ENCODE measurements around the gene VEGFD.
"Not testable (repeated sequence)": the region's sequence is repeated elsewhere in the genome, so short reads cannot be mapped to it uniquely, and the experiment has no call there.

VEGFD gene

DNA sequence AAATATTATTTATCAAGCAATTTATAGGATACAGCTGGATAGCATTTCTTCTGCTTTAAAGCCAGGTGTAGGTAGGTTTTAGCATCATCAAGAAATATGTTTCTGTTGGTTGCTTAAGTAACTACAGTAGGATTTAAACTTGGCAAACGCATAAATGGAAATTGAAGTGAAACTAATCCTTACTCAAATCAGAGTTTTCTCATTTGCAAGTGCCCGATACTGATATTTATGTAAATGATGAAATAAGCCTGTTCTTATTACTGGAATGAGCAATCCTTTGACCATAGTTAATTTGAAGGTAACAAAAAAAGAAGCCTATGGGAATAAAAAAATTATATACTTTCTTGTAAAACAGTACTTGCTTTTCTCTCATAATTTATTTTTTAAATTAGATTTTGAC is 25.7 kb downstream of the VEGFD start:
- DNase-seq: no peak

DNA sequence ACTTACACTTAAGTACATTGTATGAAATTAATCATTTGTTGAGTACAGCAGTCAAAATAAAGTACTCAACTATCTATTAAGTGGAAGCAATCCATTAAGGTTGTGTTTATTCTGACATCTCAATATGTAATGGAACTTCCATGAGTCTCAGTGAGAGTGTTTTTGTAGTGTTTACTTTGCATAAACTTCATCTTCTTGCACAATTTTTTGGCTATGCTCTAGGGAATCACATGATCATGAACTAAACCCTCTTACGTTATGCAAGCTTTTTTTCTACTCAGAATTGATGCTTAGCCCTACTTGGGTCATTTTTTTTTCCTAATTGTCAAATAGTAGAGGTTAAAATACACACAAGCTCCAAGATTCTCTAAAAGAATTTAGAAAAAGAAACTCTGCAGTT is 27.8 kb downstream of the VEGFD start:
- DNase-seq: no peak

DNA sequence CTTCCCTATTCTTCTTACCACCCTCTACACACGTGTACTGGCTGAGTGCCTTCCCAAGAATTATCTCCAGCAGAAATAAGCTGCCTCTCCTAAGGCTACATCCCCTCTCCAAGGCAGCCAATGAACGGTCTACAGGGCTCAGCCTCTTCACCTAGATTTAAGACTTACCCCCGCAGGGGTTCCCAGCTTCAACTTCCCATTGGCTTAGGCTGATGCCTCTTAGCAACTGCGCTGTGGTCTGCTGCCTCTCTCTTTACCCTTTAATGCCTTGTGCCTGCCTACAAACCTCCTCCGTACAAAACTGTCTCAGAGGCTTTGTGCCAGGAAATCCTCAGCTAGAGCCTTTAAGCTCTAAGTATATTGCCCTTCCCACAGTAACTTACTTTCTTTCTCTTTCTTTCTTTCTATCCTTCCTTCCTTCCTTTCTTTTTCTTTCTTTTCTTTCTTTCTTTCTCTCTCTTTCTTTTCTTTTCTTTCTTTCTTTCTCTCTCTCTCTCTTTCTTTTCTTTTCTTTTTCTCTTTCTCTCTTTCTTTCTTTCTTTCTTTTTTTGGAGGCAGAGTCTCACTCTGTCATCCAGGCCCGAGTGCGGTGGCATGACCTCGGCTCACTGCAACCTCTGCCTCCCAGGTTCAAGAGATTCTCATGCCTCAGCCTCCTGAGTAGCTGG is 33.8 kb downstream of the VEGFD start:
- DNase-seq: no peak

DNA sequence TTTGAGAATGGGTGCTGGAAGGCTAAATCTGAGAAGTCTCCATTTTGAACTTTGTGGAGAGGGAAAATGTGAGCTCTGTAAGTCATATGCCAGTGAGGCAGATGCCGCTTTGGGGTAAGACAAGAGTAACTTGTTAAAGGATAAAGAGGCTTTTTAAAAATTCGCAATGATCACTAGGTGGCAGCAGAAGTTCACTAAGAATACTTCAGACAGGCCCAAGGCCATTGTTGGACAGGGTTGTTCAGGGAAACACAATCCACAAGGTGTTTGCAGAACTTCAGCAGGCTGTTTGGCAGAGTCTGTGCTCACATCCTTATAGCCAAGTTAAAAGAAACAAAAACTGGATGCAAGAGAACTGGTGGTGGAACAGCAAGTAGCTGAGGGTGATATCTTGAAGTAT is 35.2 kb downstream of the VEGFD start:
- DNase-seq: no peak

DNA sequence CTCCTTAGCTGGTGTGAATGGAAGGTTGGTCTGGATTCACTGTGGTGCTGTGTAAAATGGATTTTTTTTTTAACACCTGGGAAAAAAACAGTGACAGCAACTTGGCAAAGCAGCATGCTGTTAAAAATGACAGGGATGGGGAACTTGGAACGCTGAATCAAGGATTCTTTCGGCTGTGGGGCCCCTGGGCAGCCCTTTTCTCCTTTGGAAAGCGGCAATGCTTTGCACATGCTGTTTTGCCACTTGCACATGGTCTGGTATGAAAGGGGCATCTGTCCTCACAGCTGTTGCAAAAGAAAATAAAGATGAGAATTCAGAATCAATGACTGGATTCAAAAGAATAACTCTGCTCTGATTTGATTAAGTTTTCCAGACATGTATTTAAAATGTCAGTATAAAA is 38.2 kb downstream of the VEGFD start:
- no peak for DNase-seq

DNA sequence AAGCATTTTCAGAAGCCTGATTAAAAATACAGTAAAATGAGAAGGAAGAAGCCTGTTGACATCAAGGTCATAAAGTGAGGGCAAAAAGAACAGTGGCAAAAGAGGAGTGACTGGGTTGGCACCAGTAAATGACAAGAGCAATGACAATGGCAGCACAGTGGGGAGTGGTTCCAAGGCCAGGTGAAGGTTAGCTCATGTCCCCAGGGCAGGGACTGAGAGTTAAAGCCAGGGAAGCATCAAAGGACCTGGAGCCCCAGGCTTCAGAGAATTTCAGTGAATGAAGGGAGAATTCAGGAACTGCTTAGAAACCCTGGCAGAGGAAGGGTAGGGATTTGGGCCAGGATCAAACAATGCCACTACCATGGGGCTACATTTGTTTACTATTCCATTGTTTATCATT is 40.1 kb downstream of the VEGFD start:
- DNase-seq: no peak

DNA sequence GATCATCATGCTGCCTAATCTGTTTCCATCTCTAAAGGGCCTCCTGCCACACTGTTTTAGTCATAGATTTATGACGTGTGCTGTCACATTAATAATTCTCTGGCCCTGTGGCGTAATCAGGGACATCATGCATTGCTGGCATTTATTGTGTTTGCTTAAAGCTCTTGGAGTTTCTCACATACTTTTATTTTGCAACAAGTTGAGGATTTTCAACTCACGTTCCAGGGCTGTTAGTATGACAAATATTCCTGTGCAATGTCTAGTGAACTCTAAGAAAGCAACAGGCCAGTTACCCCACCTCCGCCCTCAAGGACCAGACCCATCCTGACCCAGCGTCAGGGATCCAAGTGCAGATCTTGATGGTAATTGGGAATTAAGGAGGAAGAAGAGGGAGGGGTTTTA is 41.1 kb downstream of the VEGFD start:
- no peak for DNase-seq

DNA sequence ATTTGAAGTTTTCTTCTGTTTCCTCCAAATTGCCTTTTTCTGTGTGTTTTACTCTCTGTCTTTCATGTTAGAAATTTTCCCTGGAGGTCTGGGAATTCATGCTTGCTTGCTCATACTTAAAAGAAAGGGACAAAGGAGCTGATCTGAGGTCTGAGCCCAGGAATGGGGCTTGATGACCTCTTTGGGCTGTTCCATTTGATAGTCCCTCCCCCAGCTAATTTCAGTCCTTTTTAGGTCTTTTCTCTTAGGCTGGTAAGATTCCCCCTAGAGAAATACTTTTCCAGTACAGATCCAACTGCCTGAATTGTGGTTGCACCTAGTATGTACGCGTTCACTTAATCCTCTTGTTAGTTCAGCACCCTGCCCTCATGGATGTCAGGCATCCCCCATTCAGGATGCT is 43.3 kb downstream of the VEGFD start:
- DNase-seq: no peak

DNA sequence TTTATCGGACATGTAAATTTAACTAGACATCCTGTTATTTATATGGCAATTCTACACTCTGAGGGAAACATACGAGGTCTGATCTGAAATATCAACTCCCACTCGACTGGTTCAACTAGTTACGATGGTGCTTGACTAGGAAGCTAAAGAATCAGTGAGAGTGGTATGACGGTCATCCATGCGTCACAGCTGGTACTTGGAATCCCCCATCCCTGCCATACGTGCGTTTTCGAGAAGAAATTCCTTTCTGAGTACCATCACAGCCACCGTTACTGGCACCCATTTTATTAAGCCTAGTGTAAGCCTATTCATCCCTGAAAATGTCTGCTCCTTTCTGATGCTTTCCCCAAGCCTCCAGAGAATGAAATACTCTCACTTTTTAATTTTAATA is 48.2 kb downstream of the VEGFD start:
- peak; percentile 41 for DNase-seq

DNA sequence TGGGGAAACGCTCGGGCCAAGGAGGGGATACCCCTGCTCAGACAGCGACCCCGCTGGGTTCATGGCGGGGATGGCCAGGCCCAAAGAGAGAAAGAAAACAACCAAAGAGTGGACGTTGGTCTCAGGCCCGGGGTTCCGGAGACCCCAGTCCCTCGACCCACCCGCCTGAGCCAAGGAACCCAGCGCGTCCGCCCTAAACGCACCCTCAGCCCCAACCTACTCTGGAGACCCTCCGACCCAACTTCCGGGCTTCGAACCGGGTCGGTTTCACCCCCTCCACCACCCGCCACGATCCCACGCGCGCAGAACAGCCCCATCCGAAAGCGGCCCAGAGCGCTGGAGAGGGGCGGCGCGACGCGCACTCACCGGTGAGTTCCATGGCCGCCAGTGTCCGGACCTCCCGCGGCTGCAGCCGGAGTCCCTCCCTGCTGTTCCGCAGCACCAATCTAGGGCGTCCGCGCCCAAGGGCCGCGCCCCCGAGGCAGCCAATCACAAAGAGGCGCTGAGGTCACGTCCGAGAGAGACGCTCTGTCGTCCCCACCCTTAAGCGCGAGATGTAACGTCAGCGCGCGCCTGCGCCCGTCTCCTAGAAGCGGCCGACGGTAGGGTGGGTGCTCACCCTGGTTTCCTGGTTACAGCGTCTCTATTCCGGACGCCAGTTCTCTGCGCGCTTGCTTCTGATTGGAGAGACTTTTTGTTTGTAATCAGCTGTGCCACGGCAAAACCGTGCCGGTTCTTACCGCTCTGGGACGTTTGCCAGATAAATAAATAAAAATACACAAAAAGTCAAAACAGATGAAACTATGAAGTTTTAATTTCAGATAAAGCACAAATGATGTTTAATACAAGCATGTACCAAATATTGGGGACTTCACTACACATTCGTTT is 48.8 kb downstream of the VEGFD start, which contains the start of gene PIGA:
Gene PIGA (minus strand): TSS at position 389 of the 888 bp plus-strand sequence. CDS start 3,593 bp downstream, outside the sequence.
- peak; percentile 88 for DNase-seq

DNA sequence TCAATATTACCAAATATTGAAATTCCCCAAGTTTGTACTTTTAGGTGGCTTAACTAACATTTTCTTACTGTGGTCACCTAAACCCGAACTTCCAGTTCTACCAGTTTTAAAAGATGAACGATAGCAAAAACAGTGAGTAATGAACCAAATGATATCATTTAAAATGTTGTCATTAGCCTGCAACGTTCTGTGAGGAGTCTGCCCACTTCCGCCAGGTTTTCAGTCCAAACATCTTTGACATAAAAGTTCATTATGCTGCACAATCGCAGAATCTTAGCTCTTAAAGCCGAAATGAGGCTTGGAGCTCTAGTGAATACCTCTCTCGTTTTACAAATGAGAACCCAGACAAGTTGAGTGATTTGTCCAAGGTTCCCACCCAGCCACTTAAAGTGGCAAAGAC is 49.7 kb downstream of the VEGFD start:
- peak; percentile 22 for DNase-seq

DNA sequence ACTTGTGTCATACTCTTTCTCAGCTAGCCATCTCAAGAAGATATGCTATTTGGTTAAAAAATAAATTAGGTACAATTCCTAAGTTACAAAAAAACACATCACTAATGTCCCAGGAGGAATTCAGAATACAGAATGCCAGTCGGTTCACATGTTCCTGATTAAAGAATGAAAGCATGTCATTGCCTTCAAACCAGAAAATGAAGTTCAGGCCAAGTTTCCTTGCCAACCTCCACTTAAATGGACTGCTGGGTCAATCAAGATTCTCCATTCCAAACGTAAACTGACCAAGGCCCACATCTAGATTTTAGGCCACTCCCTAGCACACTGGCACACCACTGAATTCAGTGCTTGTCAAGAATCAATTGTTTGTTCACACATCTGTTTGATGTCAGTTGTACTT is 55.4 kb downstream of the VEGFD start:
- DNase-seq: no peak

DNA sequence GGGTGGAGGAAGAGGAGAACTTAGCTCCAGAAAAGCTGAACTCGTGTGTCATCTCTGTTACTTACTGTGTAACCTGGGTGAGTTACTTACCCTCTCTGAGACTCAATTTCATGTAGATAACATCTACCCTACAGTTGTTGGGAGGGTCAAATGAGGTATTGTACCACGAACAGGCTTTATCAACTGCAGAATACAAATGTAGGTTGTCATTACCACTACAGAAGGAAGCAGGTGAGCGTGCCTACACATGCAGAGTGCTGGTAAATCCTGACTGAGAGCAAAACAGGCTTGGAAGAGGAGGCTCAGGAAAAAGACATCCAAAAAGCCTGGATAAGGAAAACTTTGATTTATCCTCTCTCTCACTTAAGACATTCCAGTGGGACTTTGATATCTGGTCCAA is 56.1 kb downstream of the VEGFD start:
- DNase-seq: no peak

DNA sequence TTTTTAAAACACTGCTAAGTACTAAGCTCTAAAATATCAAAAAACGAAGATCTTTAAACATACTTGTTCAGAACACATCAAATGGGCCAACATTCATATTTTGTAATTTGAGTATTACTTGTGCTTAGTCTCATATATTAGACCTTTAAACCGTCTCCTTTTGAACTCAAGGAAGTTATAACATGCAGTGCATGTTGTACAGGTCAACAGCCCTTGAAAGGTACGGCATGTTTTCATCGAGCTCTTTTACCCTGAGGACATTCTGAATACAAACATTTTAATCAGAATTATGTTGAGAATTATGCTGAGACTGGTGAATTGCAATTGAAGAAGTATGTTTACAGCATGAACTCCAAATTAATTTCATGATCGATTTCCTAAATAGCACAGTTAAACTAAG is 61.7 kb downstream of the VEGFD start:
- DNase-seq: no peak

DNA sequence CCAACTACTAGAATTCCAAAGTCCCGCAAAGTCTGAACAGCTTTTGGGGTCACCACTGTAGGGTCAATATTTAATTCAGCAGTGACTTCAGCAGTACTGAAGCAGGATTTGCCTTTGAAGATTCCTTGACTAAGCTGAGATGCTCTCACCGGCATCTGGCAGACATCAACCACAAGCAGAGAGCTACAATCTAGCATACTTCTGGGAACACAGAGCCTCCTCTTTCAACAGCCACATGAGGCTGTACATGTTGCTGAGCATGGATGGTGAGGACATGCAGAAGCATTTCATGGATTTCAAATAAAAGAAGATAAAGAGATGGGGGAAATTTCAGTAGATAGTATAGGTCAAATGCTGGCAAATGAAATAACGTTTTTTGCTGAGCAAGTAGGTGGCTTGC is 62.1 kb downstream of the VEGFD start:
- DNase-seq: no peak

DNA sequence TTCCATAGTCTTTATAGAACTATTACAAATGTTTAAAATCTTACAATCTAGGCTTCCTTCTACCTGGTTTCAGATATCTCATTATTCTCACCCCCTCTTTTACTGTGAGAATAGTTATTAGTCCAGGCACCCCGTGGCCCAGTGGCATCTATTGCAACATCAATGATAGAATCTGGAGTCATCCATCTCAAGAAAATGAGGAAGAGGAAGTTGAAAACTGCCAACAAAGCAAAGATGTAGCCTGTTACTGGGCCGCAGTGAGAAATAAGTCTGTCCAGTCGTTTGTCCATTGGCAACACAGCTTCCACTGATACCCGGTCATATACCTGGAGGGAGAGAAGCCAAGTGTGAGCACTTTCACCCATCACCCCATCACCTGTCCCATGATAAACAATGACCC is 62.8 kb downstream of the VEGFD start:
- DNase-seq: no peak

DNA sequence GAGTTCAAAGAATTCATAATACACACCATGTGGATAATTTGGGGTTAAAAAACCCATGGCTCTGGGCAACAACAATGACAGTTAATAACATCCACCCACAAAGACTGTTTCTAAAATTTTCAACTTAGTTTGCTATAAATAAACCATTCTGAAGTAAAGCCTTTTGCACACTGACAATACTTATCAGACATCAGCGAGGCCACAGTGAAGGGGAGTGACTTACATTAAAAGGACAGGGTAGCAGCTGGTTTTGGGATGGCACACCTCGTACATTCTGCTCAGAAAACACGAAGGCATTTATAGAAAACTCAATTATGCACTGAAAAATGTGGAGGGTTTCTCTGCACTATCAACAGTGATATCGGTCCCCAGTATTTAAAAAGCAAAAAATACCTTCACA is 63.9 kb downstream of the VEGFD start:
- no peak for DNase-seq

DNA sequence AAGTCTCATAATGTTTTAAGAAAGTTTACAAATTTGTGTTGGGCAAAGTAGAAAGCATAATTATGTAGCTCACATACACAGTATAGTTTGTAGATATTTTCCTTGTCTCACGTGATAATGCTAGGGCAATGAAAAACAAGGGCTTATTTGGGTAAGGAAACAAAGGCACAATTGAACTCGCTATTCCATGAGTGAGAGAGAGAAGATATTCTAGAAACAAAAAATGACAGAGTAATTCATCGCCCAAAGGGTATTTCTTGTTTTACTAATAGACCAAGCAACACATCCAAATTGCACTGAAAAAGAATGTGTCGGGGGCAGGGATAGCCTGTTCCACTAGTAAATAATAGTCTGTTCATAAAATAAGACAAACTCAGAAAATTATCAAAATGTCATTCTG is 65.1 kb downstream of the VEGFD start:
- no peak for DNase-seq

DNA sequence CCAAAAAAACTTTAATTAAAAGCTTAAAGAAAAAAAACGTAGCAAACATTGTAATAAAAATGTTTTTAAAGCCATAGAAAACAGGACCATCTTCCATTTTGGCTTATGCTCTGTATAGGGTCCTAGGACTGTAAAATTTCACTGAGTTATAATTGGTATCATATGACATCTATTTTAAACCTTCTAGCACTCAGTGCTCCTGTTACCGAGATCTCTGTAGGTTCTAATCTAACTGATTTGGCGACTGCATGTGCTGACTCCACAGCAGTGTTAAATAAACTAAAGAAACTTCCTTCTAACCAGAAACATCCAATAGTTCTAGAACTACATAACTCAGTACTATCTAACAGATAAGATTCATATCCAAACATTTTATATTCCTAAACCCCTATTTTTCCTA is 68.7 kb downstream of the VEGFD start, which contains the start of gene ASB11:
Gene ASB11 (minus strand): TSS at position 132 of the 400 bp plus-strand sequence. CDS start 35 bp downstream, at position 97.
- no peak for DNase-seq

DNA sequence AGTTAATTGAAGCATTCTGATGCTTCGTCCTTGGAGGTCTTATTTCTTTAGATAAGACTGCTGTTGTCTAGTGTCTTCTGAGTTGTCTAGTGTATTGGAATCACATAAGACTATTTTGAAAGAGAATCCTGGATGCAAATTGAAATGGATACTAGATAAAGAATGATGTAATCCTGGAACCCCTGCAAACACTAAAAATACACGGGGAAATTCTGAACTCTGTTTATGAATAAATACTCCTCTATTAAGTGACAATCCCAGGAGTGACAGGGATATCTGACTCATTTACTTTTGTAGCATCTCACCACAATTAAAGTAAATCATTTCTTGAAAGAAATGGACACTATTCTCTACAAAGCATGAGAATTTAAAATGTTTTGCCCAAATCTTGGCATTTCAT is 69.7 kb downstream of the VEGFD start:
- DNase-seq: no peak

DNA sequence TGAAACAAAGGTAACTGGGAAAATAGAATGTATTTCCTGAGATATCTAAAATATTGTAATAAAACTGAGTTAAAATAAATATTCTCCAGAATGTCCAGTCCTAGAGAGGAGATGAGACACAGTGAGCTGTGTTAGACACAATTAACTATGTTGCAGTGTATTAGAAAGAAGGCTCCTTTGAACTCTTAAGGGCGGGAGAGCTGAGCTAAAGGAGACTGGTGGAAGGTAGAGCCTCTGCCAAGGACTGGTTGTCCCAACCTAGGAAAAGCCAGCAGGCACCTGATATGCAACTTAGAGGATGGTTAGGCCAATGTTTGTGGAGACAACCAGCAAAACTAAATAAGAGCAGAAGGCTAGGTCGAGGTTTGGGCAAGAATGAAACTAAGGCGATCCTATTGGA is 73.1 kb downstream of the VEGFD start:
- no peak for DNase-seq

DNA sequence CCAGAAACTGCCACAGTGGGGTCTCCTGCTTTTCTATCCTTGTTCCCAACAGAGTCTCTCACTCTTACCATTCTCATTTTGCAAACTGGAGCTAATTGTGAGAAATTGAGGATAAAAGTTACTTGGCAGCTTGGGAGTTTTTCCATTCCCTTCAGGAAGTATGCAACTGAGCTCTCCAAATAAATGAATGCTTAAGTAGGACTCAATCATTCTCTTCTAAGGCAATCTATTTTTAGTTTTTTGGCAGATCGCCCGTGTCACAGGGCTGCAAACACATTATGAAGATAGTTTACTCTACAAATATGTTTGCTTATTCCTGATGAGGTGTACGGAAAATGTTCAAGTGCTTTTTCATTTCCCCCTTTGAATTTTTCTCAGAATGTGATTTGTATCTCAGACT is 74.1 kb downstream of the VEGFD start:
- DNase-seq: no peak

DNA sequence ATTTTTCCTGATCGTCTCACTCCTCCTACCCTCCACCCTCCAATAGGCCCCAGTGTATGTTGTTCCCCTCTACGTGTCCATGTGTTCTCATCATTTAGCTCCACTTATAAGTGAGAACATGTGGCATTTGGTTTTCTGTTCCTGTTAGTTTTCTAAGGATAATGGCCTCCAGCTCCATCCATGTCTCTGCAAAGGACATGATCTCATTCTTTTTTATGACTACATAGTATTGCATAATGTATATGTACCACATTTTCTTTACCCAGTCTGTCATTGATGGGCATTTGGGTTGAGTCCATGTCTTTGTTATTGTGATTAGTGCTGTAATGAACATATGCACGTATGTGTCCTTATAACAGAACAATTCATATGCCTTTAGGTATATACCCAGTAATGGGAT is 78.3 kb downstream of the VEGFD start:
- DNase-seq: not testable (repeated sequence)

DNA sequence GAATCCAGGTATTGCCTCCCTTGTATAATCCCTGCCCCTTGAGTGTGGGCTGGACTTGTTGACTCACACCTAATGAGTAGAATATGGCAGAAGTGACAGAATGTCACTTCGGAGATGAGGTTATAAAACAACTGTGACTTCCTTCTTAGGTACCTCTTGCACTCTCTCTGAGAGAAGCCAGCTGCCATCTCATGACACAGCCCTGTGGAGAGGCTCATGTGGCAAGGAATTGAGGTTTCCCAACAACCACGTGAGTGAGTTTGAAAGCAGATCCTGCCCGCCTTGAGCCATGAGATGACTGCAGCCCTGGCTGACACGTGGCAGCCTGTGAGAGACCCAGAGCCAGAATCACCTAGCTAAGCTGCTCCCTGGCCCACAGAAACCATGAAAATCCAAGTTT is 82.3 kb downstream of the VEGFD start:
- DNase-seq: peak; percentile 33

All from stimulated activated CD8-positive, alpha-beta memory T cell treated with anti-CD3 and anti-CD28 coated beads, Interleukin-4, amount 100 ng/mL, for 48 hours (primary cell).